Epithelial cell of proximal tubule (primary cell): Measurements from ENCODE around the gene KIF26B. TPM values are rescaled to one million over a fixed set of nuclear protein-coding genes. Genes with fewer than 3 reads are reported as not detected.

Experiments
- DNase-seq: peaks from one replicate; pipeline ENCODE4 v3.0.0-alpha.2; 2011; ENCODE audit warnings: low read depth
- H3K4me3 ChIP-seq: 2 replicates; pipeline ENCODE4 v1.5.1; 2011; ENCODE audit warnings: low read depth, mild to moderate bottlenecking, low read length
- CTCF ChIP-seq: conservative IDR thresholded peaks from 2 replicates; pipeline ENCODE4 v1.5.1; 2012; ENCODE audit warnings: low read depth, mild to moderate bottlenecking, low read length
- total RNA-seq: library from RNA; depleted of rRNA; stranded (reverse); fragments of >200 nt; gene quantifications from 2 replicates; pipeline ENCODE4 v1.2.3, GENCODE V29; 2015

KIF26B gene
- total RNA-seq, 1 donor from 2014 or later = 2.8 TPM

GRCh38 chr1:245440922-245441321 is 286.1 kb downstream of the KIF26B start:
- H3K4me3 ChIP-seq = no peak overlapping the region
- TF ChIP-seq CTCF = no peak
- no peak for DNase-seq

- DNase-seq = no peak
- H3K4me3 ChIP-seq = no peak overlapping the region
- TF ChIP-seq CTCF = no peak
These were observed 286.9 kb downstream of the KIF26B start for GRCh38 chr1:245441689-245442088.

- DNase-seq = no peak
- no peak for TF ChIP-seq CTCF
These were observed 289.5 kb downstream of the KIF26B start for GRCh38 chr1:245444147-245444828.

GRCh38 chr1:245444945-245445344 is 290.2 kb downstream of the KIF26B start:
- TF ChIP-seq CTCF = no peak
- H3K4me3 ChIP-seq = no peak overlapping the region
- DNase-seq = no peak

More at GRCh38 chr1:245444147-245444828, 289.5 kb downstream of the KIF26B start:
- H3K4me3 ChIP-seq = no peak overlapping the region

- no peak for DNase-seq
- H3K4me3 ChIP-seq = no peak overlapping the region
- no peak for TF ChIP-seq CTCF
These were observed 293.7 kb downstream of the KIF26B start for GRCh38 chr1:245448531-245448930.

- TF ChIP-seq CTCF = no peak
- no peak overlapping the region for H3K4me3 ChIP-seq
- DNase-seq = no peak
These were observed 294.2 kb downstream of the KIF26B start for GRCh38 chr1:245448975-245449431.

GRCh38 chr1:245453541-245453940 is 298.8 kb downstream of the KIF26B start:
- no peak overlapping the region for H3K4me3 ChIP-seq
- DNase-seq = no peak
- TF ChIP-seq CTCF = no peak
